ENCODE results near the gene DTNA.

DNA sequence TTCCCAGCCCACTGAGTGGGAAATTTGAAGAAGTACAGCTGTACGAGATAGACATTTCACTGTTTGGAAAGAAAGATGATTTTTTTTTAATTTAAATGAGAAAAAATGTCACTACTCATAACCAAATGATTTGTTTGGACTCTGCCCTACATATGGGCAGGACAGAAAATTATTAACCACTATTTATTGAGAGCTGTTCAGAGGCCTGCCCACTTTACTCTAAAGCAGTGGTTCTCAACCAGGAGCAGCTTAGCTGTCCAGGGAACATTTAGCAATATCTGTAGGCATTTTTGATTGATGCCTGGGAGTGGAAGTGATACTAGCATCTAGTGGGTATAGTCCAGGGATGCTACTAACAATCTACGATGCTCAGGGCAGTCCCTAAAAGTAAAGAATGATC, 13.4 kb upstream of the DTNA start:
- TF ChIP-seq GATA2 (IDR thresholded peaks at IDR 0.05; ENCODE audit: low read depth, low read length) (no peak), GATA3 (IDR thresholded peaks at IDR 0.05; ENCODE audit: low read depth, low read length) (no peak)

Data from SH-SY5Y (cell line).